ENCODE measurements around the gene TGFB2. TPM values are rescaled to one million over a fixed set of nuclear protein-coding genes. Genes with fewer than 3 reads are reported as not detected.

Gene TGFB2
- total and polyA plus RNA-seq, 2 experiments from 2014 or later, result 13.6 to 17.1 TPM

DNA sequence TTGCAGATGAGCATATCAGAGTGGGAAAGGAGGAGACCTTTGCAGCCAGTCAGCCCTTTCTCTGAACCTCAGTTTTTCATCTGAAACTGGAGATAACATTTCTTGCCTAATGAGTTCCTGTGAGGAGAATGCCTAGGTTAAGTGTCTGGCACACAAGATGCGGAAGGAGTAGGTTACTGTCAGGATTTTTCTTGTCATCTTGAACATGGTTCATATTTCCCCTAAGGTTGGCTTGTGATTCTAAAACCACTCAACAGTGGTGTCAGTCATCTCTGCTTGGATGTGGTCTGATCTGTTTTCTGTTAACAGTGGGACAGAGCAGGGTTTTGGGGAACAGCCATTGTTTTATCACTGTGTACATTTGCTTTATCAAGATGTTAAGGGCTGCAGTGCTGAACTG lies 70.6 kb downstream of the TGFB2 start:
- TF ChIP-seq, protein P1, sequence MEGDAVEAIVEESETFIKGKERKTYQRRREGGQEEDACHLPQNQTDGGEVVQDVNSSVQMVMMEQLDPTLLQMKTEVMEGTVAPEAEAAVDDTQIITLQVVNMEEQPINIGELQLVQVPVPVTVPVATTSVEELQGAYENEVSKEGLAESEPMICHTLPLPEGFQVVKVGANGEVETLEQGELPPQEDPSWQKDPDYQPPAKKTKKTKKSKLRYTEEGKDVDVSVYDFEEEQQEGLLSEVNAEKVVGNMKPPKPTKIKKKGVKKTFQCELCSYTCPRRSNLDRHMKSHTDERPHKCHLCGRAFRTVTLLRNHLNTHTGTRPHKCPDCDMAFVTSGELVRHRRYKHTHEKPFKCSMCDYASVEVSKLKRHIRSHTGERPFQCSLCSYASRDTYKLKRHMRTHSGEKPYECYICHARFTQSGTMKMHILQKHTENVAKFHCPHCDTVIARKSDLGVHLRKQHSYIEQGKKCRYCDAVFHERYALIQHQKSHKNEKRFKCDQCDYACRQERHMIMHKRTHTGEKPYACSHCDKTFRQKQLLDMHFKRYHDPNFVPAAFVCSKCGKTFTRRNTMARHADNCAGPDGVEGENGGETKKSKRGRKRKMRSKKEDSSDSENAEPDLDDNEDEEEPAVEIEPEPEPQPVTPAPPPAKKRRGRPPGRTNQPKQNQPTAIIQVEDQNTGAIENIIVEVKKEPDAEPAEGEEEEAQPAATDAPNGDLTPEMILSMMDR (IDR thresholded peaks at IDR 0.05; ENCODE audit: poor library complexity), result no peak
- TF ChIP-seq EZH2phosphoT487 (IDR thresholded peaks at IDR 0.05; ENCODE audit: low read depth, severe bottlenecking, unreplicated experiment) (no peak), EZH2 (IDR thresholded peaks at IDR 0.05; ENCODE audit: borderline replicate concordance) (no peak)
- H3K27me3 ChIP-seq, result no peaks in the 10 kb centered on the region
- no peaks in the 10 kb centered on the region for H4K20me1 ChIP-seq (ENCODE audit: insufficient read depth, poor library complexity, severe bottlenecking)
- H3K27ac ChIP-seq, result no peak overlapping the region
- no peaks in the 10 kb centered on the region for H3K9me3 ChIP-seq (ENCODE audit: low read depth)
- H3K4me3 ChIP-seq, result no peak overlapping the region
- H3K36me3 ChIP-seq (replicated peaks; ENCODE audit: insufficient read depth, low read depth), result no peaks in the 10 kb centered on the region
- 97% methylated on average over 1 of the region's 1 CpG for WGBS (ENCODE audit: low lambda C conversion rate, missing lambda C conversion rate)
- H2AFZ ChIP-seq, result no peak overlapping the region
- peaks cover 2% of the 10 kb centered on the region for H3K79me2 ChIP-seq
- no peak overlapping the region for H3K4me2 ChIP-seq
- no peaks in the 10 kb centered on the region for H3K9me2 ChIP-seq (replicated peaks; ENCODE audit: insufficient read depth)
- no peaks in the 10 kb centered on the region for H3K4me1 ChIP-seq (ENCODE audit: insufficient read depth)
- no peak for DNase-seq (ENCODE audit: low spot score)

DNA sequence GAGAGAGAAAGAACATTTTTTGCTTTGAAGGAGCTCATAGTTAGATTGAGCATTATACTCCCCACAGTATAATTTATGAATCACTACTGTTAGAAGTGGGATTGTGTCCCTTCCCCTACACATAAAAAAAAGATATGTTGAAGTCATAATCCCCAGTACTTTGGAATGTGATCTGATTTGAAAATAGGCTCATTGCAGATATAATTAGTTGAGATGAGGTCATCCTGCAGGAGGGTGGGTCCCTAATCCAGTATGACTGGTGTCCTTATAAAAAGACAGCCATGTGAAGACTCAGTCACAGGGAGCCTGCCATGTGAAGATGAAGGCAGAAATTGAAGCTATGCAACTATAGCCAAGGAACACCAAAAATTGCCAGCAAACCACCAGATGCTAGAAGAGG lies 76.4 kb downstream of the TGFB2 start:
- Histone ChIP-seq H3K9me2 (replicated peaks; ENCODE audit: insufficient read depth) (no peaks in the 10 kb centered on the region), H3K9me3 (ENCODE audit: low read depth) (no peaks in the 10 kb centered on the region), H3K27me3 (no peaks in the 10 kb centered on the region), H4K20me1 (ENCODE audit: insufficient read depth, poor library complexity, severe bottlenecking) (no peaks in the 10 kb centered on the region), H3K27ac (no peak overlapping the region), H2AFZ (no peak overlapping the region), H3K4me2 (no peak overlapping the region), H3K79me2 (peaks cover 2% of the 10 kb centered on the region), H3K4me1 (ENCODE audit: insufficient read depth) (no peaks in the 10 kb centered on the region), H3K4me3 (no peak overlapping the region), H3K36me3 (replicated peaks; ENCODE audit: insufficient read depth, low read depth) (no peaks in the 10 kb centered on the region)
- DNase-seq (ENCODE audit: low spot score), result no peak
- TF ChIP-seq, protein P1 (IDR thresholded peaks at IDR 0.05; ENCODE audit: poor library complexity), result no peak
- no peak for TF ChIP-seq EZH2 (IDR thresholded peaks at IDR 0.05; ENCODE audit: borderline replicate concordance)
- TF ChIP-seq EZH2phosphoT487 (IDR thresholded peaks at IDR 0.05; ENCODE audit: low read depth, severe bottlenecking, unreplicated experiment), result no peak

DNA sequence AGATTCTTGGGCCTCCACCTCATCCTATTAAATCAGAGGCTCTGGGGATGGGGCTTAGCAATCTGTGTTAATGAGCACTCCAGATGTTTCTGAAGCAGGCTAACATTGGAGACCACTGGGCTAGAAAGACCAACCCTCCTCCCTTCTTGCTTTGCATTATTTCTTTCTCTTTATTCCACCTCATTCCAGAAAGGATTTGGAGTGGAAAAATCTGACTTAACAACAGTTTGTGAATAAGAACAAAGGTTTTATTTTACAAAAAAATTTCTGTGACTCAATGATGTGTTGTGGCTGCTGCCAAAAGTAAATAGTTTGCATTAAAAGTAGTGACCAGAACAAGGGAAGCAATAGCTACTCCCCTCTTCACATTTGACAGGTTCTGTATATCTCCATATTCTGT lies 79.4 kb downstream of the TGFB2 start:
- Histone ChIP-seq H3K27ac (no peak overlapping the region), H3K4me2 (no peak overlapping the region), H3K9me3 (ENCODE audit: low read depth) (no peaks in the 10 kb centered on the region), H3K79me2 (peaks cover 2% of the 10 kb centered on the region), H3K4me1 (ENCODE audit: insufficient read depth) (no peaks in the 10 kb centered on the region), H2AFZ (no peak overlapping the region), H3K4me3 (no peak overlapping the region), H4K20me1 (ENCODE audit: insufficient read depth, poor library complexity, severe bottlenecking) (no peaks in the 10 kb centered on the region), H3K9me2 (replicated peaks; ENCODE audit: insufficient read depth) (no peaks in the 10 kb centered on the region), H3K36me3 (replicated peaks; ENCODE audit: insufficient read depth, low read depth) (no peaks in the 10 kb centered on the region), H3K27me3 (no peaks in the 10 kb centered on the region)
- TF ChIP-seq EZH2 (IDR thresholded peaks at IDR 0.05; ENCODE audit: borderline replicate concordance) (no peak), EZH2phosphoT487 (IDR thresholded peaks at IDR 0.05; ENCODE audit: low read depth, severe bottlenecking, unreplicated experiment) (no peak)
- TF ChIP-seq, protein P1 (IDR thresholded peaks at IDR 0.05; ENCODE audit: poor library complexity), result no peak
- DNase-seq (ENCODE audit: low spot score), result no peak
